HG03439 (cell line): ENCODE data around the gene CNDP2.

ENCODE experiments used
- ATAC-seq: cut with Tn5 transposase; IDR thresholded peaks from one replicate; pipeline ENCODE4 v1.9.1; 2021; ENCODE audit warnings: mild to moderate bottlenecking, moderate library complexity; ENCODE audit not compliant: unreplicated experiment

The CNDP2 gene

DNA sequence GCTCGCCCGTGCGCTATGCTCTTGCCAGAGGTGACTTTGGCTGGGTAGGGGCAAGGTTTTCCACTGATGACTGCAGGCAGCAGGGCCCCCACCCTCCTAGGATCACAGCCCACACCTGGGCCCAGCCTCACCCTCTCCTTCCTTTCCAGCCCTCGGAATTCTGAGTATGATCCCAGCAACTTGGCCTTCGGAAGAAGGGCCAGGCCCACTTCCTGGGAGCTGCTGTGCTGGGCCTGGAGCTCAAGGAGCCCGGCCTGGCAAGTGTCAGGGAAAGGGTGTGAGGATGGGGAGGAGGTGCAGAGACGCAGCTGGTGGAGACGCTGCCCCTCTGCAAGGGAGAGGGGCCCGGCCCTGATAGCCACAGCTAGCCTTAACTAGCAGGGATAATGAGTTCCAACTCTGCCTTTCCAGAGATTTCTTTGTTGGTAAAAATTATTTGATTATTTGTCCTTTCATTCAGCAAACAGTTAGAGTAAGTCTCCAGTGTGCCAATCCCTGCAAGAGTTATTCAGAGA is 36.4 kb downstream of the CNDP2 start:
- ATAC-seq: no peak

DNA sequence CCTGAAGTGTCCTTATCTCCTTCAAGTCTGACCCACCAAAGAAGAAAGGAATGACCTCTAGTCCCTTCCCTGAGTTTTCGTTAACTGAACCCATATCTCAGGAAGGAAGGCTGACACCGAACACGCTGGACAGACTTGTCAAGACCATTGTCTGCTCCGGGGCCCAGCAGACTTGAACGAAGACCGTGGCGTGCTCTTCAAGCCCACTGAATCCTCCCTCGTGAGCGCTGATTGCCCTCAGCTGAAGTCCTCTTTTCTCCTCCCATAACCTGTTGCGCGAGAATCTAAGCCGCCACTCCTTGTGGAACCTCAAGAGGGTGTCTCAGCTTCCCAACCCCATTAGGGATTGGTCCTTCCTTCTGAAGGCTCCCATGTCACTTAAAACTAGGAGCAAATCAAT is 37.5 kb downstream of the CNDP2 start:
- ATAC-seq: no peak

GRCh38 chr18:74534150-74534969 is 38.2 kb downstream of the CNDP2 start, which contains the start of gene CNDP1:
Gene CNDP1, plus strand, starts transcription at chr18:74534500. Its CDS starts 168 bp downstream, at chr18:74534668.
- no peak for ATAC-seq

DNA sequence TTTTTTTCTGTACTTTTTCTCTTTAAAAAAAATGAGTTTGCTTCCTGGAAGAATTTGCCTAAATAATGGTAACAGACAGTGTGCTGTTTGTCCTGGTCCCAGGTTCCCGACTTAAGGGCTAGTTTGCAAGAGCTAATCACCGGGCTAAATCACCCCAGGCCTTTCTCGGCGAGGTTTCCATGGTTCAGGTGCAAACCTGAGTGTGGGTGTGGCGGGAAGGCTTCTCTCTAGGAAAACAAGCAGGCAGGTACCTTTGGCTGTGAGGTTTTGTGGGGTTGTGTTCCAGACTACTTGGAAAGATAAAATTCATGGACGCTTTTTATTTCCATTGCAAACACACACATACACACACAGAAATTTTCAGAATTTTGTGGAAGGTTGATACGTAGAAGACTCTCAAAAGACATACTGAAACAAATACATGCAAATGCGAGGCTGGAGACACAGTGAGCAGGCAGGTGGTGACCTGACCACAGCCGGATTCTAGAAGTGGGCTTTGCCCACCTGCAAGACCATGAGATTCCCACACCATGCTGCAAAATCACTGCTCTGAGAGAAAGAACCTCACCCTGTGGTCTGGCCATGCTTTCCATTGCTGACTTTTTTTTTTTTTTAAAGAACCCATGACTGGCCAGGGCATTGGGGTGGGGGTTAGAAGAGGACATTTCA is 39.0 kb downstream of the CNDP2 start:
- ATAC-seq: peak; percentile 65

GRCh38 chr18:74539289-74539688 is 43.1 kb downstream of the CNDP2 start:
- no peak for ATAC-seq

DNA sequence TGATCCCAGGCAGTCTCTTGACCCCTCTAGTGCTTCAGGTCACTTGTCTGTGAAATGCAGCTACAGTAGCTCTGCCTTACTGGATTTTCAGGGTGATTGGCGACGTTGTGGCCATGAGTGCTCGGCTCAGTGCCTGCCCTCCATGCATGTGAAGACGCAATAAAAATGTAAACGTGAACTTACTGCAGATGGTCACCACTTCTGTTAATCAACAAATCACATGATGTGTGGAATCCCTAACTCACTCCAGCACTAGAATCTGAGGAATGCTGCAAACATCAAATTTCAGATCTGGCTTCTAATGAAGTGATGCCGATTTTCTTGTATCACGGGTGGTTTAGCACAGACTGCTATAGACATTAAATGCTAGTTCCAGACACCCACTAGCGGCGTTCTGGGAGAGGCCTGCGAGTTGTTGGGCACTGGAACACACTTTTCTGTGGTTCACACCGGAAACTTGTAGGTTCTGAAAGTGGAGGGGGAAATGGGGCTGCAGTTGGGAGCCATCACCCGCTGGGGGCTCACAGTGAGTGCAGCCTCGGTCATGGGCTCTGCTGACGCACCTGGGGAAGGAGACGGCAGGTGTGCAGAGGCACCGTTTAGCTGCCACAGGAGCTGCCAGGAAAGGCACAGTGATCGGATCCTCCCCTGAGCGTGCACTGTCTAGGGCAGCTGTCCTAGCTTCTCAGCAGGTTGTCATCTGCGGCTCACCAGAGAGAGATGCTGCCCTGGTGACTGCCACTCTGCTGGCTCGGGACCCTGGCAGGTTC is 44.7 kb downstream of the CNDP2 start:
- no peak for ATAC-seq

DNA sequence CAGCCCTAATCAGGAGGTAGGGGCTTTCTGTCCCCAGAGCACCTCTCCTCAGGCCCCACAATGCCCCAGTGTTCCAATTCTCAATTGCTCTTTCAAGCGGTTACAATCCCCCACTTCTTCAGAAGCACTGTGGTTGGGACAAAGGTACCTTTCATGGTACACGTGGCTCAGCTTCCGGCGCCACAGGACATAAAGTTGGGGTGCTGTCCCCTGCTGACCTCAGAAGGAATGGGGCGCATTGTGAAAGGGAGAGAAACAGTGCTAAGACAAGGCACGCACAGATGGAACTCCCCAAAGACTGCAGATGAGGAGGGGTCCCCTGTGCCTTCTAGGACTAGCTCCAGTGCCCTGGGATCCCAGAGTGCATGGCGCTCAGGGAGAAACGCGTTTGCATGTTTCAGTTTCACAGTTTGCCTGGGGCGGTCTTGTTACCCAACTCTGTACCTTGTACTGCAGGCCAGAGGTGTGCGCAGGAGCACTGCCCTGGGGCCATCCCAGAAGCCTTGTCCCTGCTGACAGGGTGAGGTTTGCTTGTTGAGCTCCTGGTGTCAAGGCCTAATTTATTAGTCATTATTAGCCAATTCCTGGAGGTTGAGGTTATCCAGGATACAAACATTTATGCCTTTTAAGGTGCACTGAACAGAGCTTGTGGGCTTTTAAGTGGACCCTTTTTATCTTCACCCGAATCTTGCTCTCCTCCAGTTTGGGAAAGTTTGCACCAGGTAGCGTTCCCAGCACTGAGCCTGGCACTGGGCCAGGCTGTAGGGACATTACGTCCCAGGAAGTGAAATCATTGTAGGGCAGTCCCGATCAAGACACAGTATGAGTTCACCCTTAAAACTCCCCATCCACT is 45.8 kb downstream of the CNDP2 start:
- ATAC-seq: no peak

GRCh38 chr18:74544898-74545297 is 48.7 kb downstream of the CNDP2 start:
- ATAC-seq: no peak

DNA sequence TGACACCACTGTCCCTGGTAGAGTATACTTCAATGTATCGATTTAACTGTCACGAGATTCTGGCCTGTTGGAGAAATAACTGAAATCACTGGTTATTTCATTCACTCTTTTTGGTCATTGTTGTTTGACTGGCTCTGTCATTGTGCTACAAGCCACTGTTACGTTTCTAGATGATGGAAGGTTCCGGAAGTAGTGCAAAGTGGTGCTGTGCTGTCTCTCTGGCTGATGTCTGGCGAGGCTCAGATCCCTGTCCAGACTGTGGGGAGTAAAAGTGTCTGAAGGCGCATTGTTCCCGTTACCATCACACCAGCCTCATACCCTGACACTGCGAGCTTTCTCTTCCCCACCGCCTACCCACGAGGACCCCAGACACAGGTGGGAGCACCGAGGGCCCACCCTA is 49.8 kb downstream of the CNDP2 start:
- ATAC-seq: no peak

DNA sequence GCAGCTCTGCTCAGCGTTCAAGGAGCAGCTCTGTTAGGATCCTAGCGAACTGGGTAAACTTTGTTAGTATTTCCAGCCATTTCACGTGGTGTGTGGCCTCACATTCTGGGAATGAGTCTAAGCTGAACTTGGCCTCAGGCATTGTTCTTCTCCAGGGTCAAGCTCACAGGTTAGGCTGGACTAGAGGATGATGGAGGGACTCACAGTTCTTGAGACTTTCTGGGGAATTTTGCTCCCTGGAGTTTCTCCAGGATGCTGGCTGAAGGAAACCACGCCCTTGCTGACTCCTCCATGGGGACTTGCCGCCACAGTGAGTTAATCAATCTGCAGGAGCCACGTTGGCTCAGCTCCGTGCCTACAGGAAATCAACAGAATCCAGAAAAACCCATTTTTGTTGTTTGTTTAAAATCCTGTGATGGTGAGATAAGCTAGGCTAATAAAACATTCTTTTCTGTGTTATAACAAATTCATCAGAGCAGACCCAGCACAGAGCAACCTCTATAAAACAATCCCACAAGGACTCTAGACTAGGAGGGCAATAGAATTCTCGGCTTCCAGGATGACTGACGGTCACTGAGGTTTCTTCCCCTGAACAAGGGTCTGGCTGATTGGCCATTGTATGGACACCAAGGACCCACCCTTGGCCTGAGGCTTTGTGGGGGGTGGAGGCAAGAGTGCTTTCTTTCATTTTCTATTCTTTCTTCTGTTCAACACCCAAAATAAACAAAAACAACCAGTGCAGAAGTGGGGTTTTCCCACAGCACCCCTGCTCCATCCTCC is 50.8 kb downstream of the CNDP2 start:
- ATAC-seq: no peak

DNA sequence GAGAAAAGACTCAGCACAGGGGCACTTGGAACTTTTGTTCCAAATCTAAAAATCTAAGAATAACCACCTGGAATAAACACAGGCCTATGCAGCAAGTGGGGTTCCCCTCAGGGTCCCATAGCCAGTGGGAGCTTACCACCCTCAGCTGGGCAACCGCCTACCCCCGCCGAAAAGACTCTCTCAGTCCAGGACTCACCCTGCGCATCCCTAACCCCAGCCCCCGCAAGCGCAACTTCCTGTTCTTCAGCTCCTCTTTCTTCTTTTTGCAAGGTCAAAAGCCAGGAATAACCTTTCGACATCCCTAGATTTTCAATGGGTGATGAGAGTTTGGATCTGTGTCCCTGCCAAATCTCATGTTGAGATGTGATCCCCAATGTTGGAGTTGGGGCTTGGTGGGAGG is 51.7 kb downstream of the CNDP2 start:
- no peak for ATAC-seq

DNA sequence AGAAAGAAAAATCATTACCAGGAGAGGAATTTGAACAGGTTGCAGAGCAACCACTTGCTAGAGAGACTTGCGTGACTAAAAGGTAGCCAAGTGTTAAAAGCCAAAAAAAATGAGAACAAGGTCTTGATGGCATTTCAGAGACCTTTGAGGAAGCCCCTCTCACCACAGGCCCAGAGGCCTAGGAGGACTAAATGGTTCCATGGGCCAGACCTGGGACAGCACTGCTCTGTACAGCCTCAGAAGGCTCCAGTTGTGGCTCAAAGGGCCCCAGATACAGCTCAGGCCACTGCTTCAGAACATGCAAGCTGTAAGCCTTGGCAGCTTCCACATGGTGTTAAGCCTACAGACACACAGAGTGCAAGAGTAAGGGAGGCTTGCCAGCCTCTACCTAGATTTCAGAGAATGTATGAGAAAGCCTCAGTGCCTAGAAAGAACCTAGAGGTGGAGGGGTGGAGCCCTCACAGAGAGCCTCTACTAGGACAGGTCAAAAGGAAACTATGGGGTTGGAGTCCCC is 53.5 kb downstream of the CNDP2 start:
- ATAC-seq: no peak

- ATAC-seq: no peak
These were observed 54.7 kb downstream of the CNDP2 start for GRCh38 chr18:74550886-74551285.

DNA sequence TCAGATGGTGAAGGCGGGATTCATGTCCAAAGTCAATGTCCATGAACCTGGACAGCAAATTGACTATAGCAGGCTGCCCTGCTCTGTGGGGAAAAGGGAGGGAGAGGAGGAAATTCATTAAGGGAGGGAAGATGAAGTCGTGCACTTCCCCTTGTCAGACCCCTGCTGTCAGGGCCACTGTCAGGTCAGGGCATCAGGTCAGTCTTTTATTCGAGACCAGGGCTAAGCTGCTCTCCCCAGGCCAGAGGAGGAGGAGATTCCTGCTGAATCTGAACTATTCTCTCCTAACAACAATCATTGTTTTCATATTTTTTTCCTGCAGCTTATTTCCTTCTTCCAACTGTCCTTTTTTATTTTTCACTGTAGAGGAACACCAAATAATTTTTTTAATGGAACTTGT is 55.3 kb downstream of the CNDP2 start:
- ATAC-seq: no peak

- ATAC-seq: peak; percentile 91
These were observed 55.9 kb downstream of the CNDP2 start for GRCh38 chr18:74551936-74552555.

GRCh38 chr18:74556126-74556525 is 60.0 kb downstream of the CNDP2 start:
- ATAC-seq: no peak

DNA sequence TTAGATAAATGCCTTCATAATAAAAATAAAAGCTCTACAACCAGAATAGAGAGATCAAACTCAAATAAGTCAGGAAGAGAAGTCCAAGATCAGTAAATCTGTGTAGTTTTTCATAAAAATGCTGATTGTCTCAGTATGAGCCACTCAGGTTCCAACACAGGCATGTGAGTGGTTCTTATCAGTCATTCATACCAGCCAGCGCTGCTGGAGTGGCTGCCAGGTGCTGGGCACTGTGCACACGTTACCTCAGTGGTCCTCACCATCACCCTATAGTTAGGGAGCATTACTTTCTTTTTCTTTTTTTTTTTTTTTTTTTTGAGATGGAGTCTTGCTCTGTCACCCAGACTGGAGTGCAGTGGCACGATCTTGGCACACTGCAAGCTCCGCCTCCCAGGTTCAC is 61.9 kb downstream of the CNDP2 start:
- ATAC-seq: no peak

DNA sequence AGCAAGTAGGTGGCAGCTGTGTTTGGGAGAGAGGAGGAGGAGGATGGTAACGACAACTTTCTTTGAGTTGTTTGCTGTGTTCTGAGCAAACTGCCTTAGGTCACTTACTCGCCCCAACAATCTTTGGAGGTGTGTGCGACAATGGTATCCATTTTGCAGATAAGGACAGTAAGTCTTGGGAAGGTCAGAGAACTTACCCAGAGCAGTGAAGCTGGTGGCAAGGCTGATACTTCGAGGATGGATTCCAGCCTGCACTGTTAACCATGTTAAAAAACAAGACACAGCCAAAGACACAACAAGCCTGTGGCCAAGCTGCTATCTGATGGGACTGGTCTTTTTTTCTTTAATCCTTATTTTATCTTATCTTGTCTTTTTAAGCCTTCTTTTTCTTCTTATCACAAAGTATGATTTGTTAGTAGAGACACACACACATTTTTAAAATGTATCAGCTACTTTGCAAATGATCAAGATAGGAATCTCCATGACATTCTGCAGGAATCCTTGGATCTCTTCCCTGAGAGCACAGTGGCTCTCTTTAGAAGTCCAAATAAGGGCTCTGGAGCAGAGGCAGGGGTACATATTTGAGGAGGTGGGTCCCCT is 66.1 kb downstream of the CNDP2 start:
- no peak for ATAC-seq

GRCh38 chr18:74562775-74563174 is 66.6 kb downstream of the CNDP2 start:
- no peak for ATAC-seq
